Measurements from ENCODE around the gene PCDH19.

- no peak for TF ChIP-seq CTCF (IDR thresholded peaks at IDR 0.05)
- TF ChIP-seq POLR2A (IDR thresholded peaks at IDR 0.05) = no peak
Observed at GRCh38 chrX:100296183-100296753, 113.8 kb downstream of the PCDH19 start.

Data from lower leg skin (tissue), 3 donors.